Heart left ventricle (tissue), 16 donors: ENCODE measurements around the gene BRSK2. TPM values are rescaled to one million over a fixed set of nuclear protein-coding genes. Genes with fewer than 3 reads are reported as not detected.

ENCODE experiments used
- ATAC-seq, 4 donors: fragments of 200-7000 bp; cut with Tn5 transposase; one replicate each; pipeline ENCODE4 v1.9.1; 2020 to 2022; ENCODE audit warnings: moderate library complexity in 4 of 4, mild to moderate bottlenecking in 3 of 4, moderate number of reproducible peaks in 1 of 4
- DNase-seq, 5 donors: peaks; one replicate each; pipeline ENCODE4 v3.0.0-alpha.2; 2020
- H3K27ac ChIP-seq, 12 donors: fragments of 200-600 bp; sonication (generic) in 4 of 12; one replicate each; pipeline versions ENCODE4 v1.5.0 to v1.8.0; 2016 to 2022; ENCODE audit warnings: mild to moderate bottlenecking in 2 of 12
- H3K27me3 ChIP-seq, 9 donors: fragments of 200-600 bp; sonication (generic) in 2 of 9; one replicate each; pipeline versions ENCODE4 v1.5.1 to v1.8.0; 2016 to 2022; ENCODE audit warnings: mild to moderate bottlenecking in 3 of 9
- H3K36me3 ChIP-seq, 9 donors: fragments of 200-600 bp; sonication (generic) in 2 of 9; one replicate each; pipeline versions ENCODE4 v1.5.0 to v1.8.0; 2018 to 2022; ENCODE audit warnings: mild to moderate bottlenecking in 2 of 9
- H3K4me1 ChIP-seq, 12 donors: fragments of 200-600 bp; sonication (generic) in 4 of 12; one replicate each; pipeline versions ENCODE4 v1.5.0 to v1.8.0; 2016 to 2022; ENCODE audit warnings: mild to moderate bottlenecking in 3 of 12
- H3K4me3 ChIP-seq, 12 donors: fragments of 200-600 bp; sonication (generic) in 4 of 12; one replicate each; pipeline versions ENCODE4 v1.5.0 to v1.8.0; 2017 to 2022; ENCODE audit warnings: mild to moderate bottlenecking in 9 of 12, moderate library complexity in 4 of 12
- H3K9me3 ChIP-seq, 12 donors: fragments of 200-600 bp; sonication (generic) in 4 of 12; one replicate each; pipeline versions ENCODE4 v1.5.0 to v1.8.0; 2016 to 2022; ENCODE audit warnings: mild to moderate bottlenecking in 1 of 12
- CTCF ChIP-seq, 12 donors: fragments of 200-600 bp; sonication (generic) in 4 of 12; IDR thresholded peaks; one replicate each; pipeline versions ENCODE4 v1.5.0 to v1.8.0; 2018 to 2022; ENCODE audit warnings: antibody characterized with exemption in 12 of 12, mild to moderate bottlenecking in 5 of 12
- POLR2A ChIP-seq, 2 donors: fragments of 450-650 bp; IDR thresholded peaks; one replicate each; pipeline ENCODE4 v1.6.1; 2017; ENCODE audit warnings: antibody characterized with exemption in 2 of 2, mild to moderate bottlenecking in 2 of 2, moderate library complexity in 2 of 2
- WGBS, 4 donors: extraction: QIAGEN DNeasy Blood & Tissue Kit in 2 of 4; methylation state at CpG; one replicate each; pipeline versions ENCODE4 v1.1.5 to v1.1.7; 2013 to 2018; 5-methylcytosine and 5-hydroxymethylcytosine counted together
- intact Hi-C, 10 donors: fragments of 100-400 bp; cut with DNase I; formaldehyde crosslinking; loops; one replicate each; pipeline versions ENCODE4 v1.11.1 to v1.14.2; 2022
- polyA plus RNA-seq, 2 donors: library from polyadenylated mRNA; stranded (reverse); fragments of 200-250 nt; gene quantifications; one replicate each; pipeline ENCODE4 v1.2.3, GENCODE V29; 2013
- total RNA-seq, 9 donors: library from RNA; depleted of rRNA in 2 of 9; stranded (reverse); fragments of >200 nt in 2 of 9; fragmentation: NEBNext Ultra II Directional in 3 of 9; extraction: Animal tissue kit (Norgen Biotek cat#: 25700) in 3 of 9; gene quantifications; one replicate each; pipeline versions ENCODE4 v1.1.0 to v1.2.4, GENCODE V29; 2016 to 2023
- donor health status: ischemic (EF 13 %, LVEDD 7.1; RV severe dilation, severe dysfunction).
- donor health status: healthy with polysubstance abuse.
- donor health status: DM: no; HTN: yes; CAD: no.
- donor health status: DM: no; HTN: no; CAD: no.
- donor health status: ischemic (EF 25% LVEDD 6.9; RV normal size, moderate dysfunction).
- donor health status: ischemic (EF 25% LVEDD 5.7; RV mildly dilated, moderate dysfunction).
- donor health status: healthy.
- donor health status: DM: yes; HTN: yes; CAD: no.
- donor health status: ischemic (EF 35%, LVEDD 5.7; RV mildly dilated, moderate dysfunction).
- donor health status: nonischemic (EF 11% LVEDD 7.7; RV severe dilation, severe dysfunction).
- donor health status: DM: yes; HTN: yes; CAD: no.
- donor health status: PGD.
- donor health status: ischemic (EF 29% LVEDD 5.4; RV normal size, mild dysfunction).
- donor health status: nonischemic (EF 23%, LVEDD 6.1; RV moderate dilation, normal function).

The BRSK2 gene
- total and polyA plus RNA-seq, 11 donors = 0.16 to 1.3 (median 0.61) TPM; not detected in 1

- H3K4me3 ChIP-seq = no peak overlapping the region
- H3K9me3 ChIP-seq = no peaks in the 10 kb centered on the region
- WGBS, 4 donors = 72 to 86% (median 78%) methylated on average over 3 to 8 of the region's 8 CpGs
- no peak for ATAC-seq
- peaks cover 0 to 1% (median 0%) of the 10 kb centered on the region in 12 donors for H3K4me1 ChIP-seq
- H3K27ac ChIP-seq = no peak overlapping the region
- TF ChIP-seq POLR2A (IDR thresholded peaks at IDR 0.05) (no peak), CTCF (IDR thresholded peaks at IDR 0.05) (no peak)
- peaks cover 0 to 22% (median 2%) of the 10 kb centered on the region in 9 donors for H3K27me3 ChIP-seq
- DNase-seq = no peak
- no peaks in the 10 kb centered on the region for H3K36me3 ChIP-seq
- intact Hi-C loops = no loop called here
These were observed 36.9 kb upstream of the BRSK2 start for GRCh38 chr11:1352696-1353382.

- ATAC-seq (no peak), DNase-seq (no peak)
- Histone ChIP-seq H3K27ac (no peak overlapping the region), H3K9me3 (no peaks in the 10 kb centered on the region), H3K4me3 (no peak overlapping the region), H3K27me3 (peaks cover 0 to 22% (median 2%) of the 10 kb centered on the region in 9 donors), H3K36me3 (no peaks in the 10 kb centered on the region), H3K4me1 (peaks cover 0 to 5% (median 0%) of the 10 kb centered on the region in 12 donors)
- intact Hi-C loops = no loop called here
- WGBS, 4 donors = 77 to 83% (median 79%) methylated on average over 29 to 32 of the region's 32 CpGs
- no peak for TF ChIP-seq CTCF (IDR thresholded peaks at IDR 0.05)
- TF ChIP-seq POLR2A (IDR thresholded peaks at IDR 0.05) = no peak
These were observed 36.2 kb upstream of the BRSK2 start for GRCh38 chr11:1353383-1354124.

- WGBS, 4 donors = 78 to 82% (median 80%) methylated on average over 26 to 32 of the region's 32 CpGs
- Histone ChIP-seq H3K4me1 (peaks cover 0 to 5% (median 0%) of the 10 kb centered on the region in 12 donors), H3K27ac (no peak overlapping the region), H3K4me3 (no peak overlapping the region), H3K27me3 (peaks cover 0 to 18% (median 0%) of the 10 kb centered on the region in 9 donors), H3K36me3 (no peaks in the 10 kb centered on the region), H3K9me3 (no peaks in the 10 kb centered on the region)
- ATAC-seq (peak in 1 of 4 donors; percentile 20), DNase-seq (no peak)
- intact Hi-C loops = no loop called here
- no peak for TF ChIP-seq POLR2A (IDR thresholded peaks at IDR 0.05)
- no peak for TF ChIP-seq CTCF (IDR thresholded peaks at IDR 0.05)
These were observed 35.4 kb upstream of the BRSK2 start for GRCh38 chr11:1354125-1354938.
